Stimulated activated naive B cell treated with anti-CD40 and anti-IgM and Interleukin-4, amounts not matched to agents 10 μg/mL and 1 μg/mL and 100 μg/mL, for 72 hours (primary cell): Measurements from ENCODE around the gene MAP7.

Experiments
- ATAC-seq, 2 donors: fragments of 150-1000 bp; cut with Tn5 transposase; replicated peaks; 2 replicates each; pipeline ENCODE4 v1.10.0; 2021; ENCODE audit warnings: moderate library complexity in 1 of 2
- DNase-seq: peaks from one replicate; pipeline ENCODE4 v3.0.0; 2021
- H3K27ac Mint-ChIP-seq: one replicate; pipeline ENCODE4 v1.8.0; 2022; ENCODE audit warnings: mild to moderate bottlenecking, mixed read lengths
- H3K27me3 Mint-ChIP-seq, 2 donors: one replicate each; pipeline ENCODE4 v1.8.0; 2022; ENCODE audit warnings: mixed read lengths in 2 of 2
- H3K36me3 Mint-ChIP-seq, 2 donors: one replicate each; pipeline ENCODE4 v1.8.0; 2022; ENCODE audit warnings: mixed read lengths in 2 of 2, mild to moderate bottlenecking in 1 of 2
- H3K4me1 Mint-ChIP-seq, 2 donors: one replicate each; pipeline ENCODE4 v1.8.0; 2022; ENCODE audit warnings: mixed read lengths in 2 of 2, mild to moderate bottlenecking in 1 of 2
- H3K4me3 Mint-ChIP-seq, 2 donors: one replicate each; pipeline ENCODE4 v1.8.0; 2022; ENCODE audit warnings: mild to moderate bottlenecking in 2 of 2, mixed read lengths in 2 of 2, moderate library complexity in 1 of 2
- H3K9me3 Mint-ChIP-seq, 2 donors: one replicate each; pipeline ENCODE4 v1.8.0; 2022; ENCODE audit warnings: mixed read lengths in 2 of 2, mild to moderate bottlenecking in 1 of 2

The MAP7 gene

DNA sequence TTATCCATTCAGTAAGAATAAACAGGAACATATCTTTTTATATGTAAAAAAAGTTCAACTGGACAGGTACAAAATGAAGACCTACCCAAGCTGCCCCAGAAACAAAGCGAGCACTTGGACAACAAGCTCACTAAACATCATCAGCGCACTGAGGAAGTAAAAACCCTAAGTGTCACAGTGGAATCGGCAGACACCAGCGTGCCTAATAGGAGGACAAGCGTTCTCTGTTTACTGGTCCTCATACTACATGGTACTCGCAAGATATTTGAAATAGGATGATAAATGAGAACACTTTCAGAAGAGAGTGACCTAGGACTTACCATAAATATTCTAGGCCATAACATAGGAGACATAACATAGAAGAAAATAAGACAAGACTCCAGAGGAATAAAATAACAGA is 18.2 kb downstream of the MAP7 start:
- Mint-ChIP-seq H3K27me3 (peaks cover 12 to 15% of the 10 kb centered on the region in 2 donors), H3K4me1 (no peaks in the 10 kb centered on the region), H3K4me3 (no peak overlapping the region), H3K9me3 (no peaks in the 10 kb centered on the region), H3K36me3 (no peaks in the 10 kb centered on the region), H3K27ac (no peak overlapping the region)
- DNase-seq (no peak), ATAC-seq (no peak)

DNA sequence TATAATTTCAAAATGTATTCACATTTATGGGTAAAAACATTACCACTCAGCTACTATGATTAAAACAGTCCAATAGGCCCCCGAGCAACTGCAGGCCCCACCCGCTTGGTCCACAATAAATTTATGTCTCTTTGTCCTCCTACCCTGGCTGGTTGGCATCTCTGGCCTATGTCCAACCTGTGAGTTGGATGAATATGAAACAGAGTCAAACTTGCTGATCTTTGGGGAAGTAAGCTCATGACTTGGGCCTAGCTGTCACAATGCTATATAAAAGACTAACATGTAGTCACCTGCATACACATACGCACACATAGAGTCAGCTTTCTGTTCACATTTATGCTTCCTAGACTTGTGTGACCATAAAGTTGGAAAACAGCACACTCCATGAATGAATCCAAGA is 20.5 kb downstream of the MAP7 start:
- Mint-ChIP-seq H3K4me3 (no peak overlapping the region), H3K36me3 (no peaks in the 10 kb centered on the region), H3K9me3 (no peaks in the 10 kb centered on the region), H3K4me1 (peaks cover 11 to 17% of the 10 kb centered on the region in 2 donors), H3K27me3 (peaks cover 21 to 27% of the 10 kb centered on the region in 2 donors), H3K27ac (no peak overlapping the region)
- ATAC-seq (no peak), DNase-seq (no peak)

DNA sequence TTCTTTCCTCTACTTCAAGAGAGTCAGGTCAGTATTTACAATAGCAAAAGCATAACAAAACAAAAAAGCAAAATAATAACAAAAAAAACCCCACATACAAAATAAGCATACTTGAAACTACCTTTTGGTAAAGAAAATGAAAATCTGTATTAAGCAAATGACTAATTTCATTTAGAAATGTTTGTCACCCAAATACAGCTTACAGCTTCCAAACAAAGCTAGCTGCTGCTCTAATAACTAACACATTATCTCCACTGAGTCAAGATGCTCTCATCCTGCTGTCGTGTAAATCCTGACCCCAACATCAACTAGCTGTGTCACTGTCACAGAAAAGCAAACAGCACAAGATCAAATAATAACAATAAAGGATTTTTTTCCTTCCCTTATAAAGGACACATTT is 21.7 kb downstream of the MAP7 start:
- ATAC-seq (no peak), DNase-seq (no peak)
- no peak overlapping the region for H3K4me3 Mint-ChIP-seq
- H3K27ac Mint-ChIP-seq = no peak overlapping the region
- peaks cover 19 to 27% of the 10 kb centered on the region in 2 donors for H3K27me3 Mint-ChIP-seq
- no peaks in the 10 kb centered on the region for H3K36me3 Mint-ChIP-seq
- H3K9me3 Mint-ChIP-seq = no peaks in the 10 kb centered on the region
- peaks cover 11 to 17% of the 10 kb centered on the region in 2 donors for H3K4me1 Mint-ChIP-seq

DNA sequence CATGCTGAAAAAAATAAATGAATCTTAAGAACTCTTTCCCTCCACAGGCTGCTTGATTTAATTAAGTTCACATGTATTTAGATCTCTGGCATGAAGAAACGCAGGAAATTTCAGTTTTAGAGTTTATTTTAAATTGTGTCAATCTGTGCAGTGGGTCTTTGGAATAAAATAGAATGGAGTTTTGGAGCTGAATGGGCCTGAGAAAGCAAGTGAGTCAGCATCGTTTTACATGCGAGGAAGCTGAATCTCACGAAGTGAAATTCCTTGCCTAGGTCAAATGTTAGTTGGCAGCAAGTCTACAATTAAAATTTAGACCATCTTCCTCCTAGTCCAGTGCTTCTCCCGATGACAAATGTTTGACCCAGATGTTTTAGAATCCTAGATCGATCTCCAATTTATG is 22.4 kb downstream of the MAP7 start:
- DNase-seq (no peak), ATAC-seq (no peak)
- Mint-ChIP-seq H3K4me3 (no peak overlapping the region), H3K27me3 (peaks cover 13 to 27% of the 10 kb centered on the region in 2 donors), H3K27ac (no peak overlapping the region), H3K9me3 (no peaks in the 10 kb centered on the region), H3K4me1 (peaks cover 11 to 17% of the 10 kb centered on the region in 2 donors), H3K36me3 (no peaks in the 10 kb centered on the region)

DNA sequence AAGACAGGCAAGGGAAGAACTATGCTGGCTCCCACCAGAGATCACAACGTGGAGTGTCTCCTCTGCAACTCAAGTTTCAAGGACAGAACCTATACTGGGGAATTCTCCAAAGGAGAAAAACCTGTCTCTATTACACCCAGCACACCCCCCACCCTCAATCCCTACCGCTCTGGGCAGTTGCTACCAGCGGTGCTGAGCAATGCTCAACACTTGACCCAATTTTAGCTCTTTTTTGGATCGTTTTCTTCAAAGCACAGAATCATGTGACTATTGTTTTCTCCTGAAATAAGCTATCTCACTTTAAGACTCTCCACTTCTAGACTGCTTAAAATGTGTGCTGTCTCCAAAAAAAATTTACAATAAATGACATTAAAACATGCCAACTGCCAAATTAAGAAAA is 23.3 kb downstream of the MAP7 start:
- Mint-ChIP-seq H3K4me3 (no peak overlapping the region), H3K9me3 (no peaks in the 10 kb centered on the region), H3K27ac (no peak overlapping the region), H3K27me3 (peaks cover 13 to 27% of the 10 kb centered on the region in 2 donors), H3K36me3 (no peaks in the 10 kb centered on the region), H3K4me1 (peaks cover 11 to 17% of the 10 kb centered on the region in 2 donors)
- DNase-seq (no peak), ATAC-seq (no peak)

DNA sequence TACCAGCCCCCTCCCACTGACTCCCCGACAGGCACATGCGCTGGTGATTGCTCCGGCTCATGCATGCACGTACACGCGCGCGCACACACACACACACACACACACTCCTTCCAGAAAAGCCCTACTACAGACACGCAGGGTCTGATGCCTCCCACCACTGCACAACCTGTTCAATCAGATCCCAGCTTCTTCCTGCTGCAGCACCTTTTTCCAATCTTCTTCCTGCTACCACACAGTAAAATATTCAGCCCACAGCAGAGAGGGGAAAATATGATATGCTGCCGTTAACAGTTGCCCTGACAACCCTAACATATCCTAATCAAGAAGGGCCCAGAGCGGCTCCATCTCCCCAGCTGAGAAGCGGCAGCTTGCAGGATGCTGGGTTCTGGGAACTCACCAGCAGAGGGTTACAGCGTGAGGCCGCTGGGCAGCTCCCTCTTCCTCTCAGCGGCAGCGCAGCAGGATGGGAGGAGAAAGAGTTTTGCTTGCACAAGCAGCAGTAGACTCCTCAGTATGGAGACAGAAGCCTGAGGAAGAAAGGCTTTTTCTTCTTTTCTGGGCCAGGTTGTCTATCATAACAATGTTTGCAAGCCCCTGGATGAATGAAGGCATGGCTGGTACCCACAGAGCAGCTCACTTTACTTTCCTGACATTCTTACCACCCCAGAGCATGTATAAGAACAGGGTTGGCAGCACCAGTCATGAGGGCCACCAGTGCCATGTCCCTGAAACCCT is 23.9 kb downstream of the MAP7 start:
- Mint-ChIP-seq H3K4me3 (peak overlapping the region; percentile 8 to 59), H3K27ac (no peak overlapping the region), H3K4me1 (peaks cover 11 to 17% of the 10 kb centered on the region in 2 donors), H3K9me3 (no peaks in the 10 kb centered on the region), H3K27me3 (peaks cover 13 to 27% of the 10 kb centered on the region in 2 donors), H3K36me3 (no peaks in the 10 kb centered on the region)
- peak; percentile 11 for DNase-seq
- peak; percentile 64 to 75 for ATAC-seq

DNA sequence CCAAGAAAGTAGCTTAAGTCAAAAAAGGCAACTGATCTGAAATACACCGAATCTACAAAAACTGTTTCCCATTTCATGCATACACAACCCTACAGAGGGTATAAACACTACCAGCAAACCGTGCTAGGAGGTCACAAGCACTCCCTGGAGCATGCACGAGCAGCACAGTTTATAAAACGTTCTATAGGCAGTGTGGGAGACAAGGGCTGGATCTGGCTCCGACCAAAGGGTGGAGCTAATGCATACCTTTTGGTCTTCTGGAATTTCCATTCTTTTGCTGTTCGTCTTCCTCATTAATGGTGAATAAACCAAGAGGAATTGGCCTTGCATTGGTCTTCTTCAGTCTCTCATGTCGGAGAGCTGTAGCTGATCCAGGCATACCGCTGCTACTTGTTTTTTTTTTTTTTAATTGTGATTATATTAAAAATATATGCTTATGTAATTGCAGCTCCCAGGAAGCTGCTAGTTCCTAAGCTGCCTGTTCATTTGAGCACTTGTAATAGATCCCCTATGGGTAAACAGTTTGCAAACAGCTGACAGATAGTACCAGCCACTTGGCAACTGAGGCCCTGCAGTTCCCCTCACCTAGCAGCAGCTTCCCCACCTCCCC is 24.5 kb downstream of the MAP7 start:
- Mint-ChIP-seq H3K4me1 (peaks cover 11 to 17% of the 10 kb centered on the region in 2 donors), H3K36me3 (no peaks in the 10 kb centered on the region), H3K27me3 (peaks cover 14 to 28% of the 10 kb centered on the region in 2 donors), H3K9me3 (no peaks in the 10 kb centered on the region), H3K27ac (no peak overlapping the region), H3K4me3 (peak overlapping the region in 1 of 2 donors; percentile 8)
- ATAC-seq = peak; percentile 28 to 35
- DNase-seq = no peak

DNA sequence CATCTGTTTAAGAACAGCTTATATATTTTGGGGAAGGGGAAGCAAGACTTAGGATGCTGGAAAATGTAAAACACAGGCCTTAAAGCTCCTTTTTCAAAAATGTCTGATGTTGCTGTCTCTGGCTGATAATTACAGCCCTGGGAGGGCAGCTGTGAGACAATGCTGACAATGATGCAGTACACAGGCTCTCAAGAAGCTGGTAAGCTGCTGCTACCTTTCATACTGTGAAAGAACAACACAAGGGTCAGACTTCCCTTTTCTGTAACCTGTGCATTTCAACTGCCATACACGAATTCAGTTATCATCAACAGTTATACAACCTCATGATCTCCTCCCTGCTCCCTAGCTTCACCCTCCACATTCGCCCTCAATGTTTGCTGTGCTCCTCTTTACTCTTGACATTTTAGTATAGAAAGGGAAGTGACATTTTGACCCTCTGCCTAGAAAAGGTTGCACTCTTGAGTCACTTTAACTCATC is 25.2 kb downstream of the MAP7 start:
- Mint-ChIP-seq H3K36me3 (no peaks in the 10 kb centered on the region), H3K9me3 (no peaks in the 10 kb centered on the region), H3K4me3 (no peak overlapping the region), H3K27ac (no peak overlapping the region), H3K27me3 (peaks cover 18 to 33% of the 10 kb centered on the region in 2 donors), H3K4me1 (peaks cover 11 to 17% of the 10 kb centered on the region in 2 donors)
- no peak for DNase-seq
- peak; percentile 71 to 87 for ATAC-seq

DNA sequence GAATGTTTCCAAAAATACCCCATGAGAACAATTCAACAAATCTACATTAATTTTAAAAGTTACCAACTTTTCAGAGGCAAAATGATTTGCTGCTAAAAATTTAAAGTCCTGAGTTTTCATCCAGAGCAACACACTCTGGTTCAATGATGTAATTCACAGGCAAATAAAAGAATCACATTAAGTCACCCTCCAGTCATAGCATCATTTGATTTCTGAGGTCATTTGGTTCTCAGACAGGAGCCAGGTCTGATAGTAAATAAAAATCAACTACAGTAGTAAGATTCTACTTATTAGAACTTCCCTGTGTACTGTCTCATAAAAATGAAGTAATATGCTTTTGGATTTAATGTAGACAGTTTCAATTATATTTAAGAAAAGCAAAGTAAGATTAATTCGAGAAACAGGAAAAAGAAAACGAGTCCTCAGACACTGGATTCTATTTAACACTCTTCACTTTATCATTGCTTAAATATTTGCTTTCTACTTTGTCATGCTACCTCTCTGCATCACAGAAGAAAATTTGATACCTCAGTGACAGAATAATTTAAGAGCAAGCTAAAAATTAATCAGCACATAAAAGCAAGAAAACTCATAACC is 25.8 kb downstream of the MAP7 start:
- Mint-ChIP-seq H3K36me3 (no peaks in the 10 kb centered on the region), H3K9me3 (no peaks in the 10 kb centered on the region), H3K27ac (no peak overlapping the region), H3K4me1 (peaks cover 11 to 17% of the 10 kb centered on the region in 2 donors), H3K27me3 (peaks cover 18 to 33% of the 10 kb centered on the region in 2 donors), H3K4me3 (no peak overlapping the region)
- ATAC-seq (no peak), DNase-seq (no peak)

DNA sequence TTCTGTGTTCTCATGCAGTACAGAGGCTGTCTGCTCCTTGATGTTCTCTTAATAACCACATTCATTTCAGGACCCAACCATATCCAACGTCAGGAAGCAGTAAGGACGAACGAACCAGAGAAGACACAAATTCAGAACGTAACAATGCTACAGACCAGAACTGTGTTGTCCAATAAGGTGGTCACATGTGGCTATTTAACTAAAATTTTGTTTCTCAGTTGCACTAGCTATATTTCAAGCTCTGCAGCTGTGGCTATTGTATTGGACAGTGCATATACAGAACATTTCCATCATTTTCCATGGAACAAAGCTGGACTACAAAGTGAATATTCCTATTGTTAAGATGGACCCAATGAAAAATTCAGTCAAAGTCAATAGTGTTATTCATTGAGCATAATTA is 27.0 kb downstream of the MAP7 start:
- no peak for ATAC-seq
- Mint-ChIP-seq H3K9me3 (no peaks in the 10 kb centered on the region), H3K4me3 (no peak overlapping the region)

DNA sequence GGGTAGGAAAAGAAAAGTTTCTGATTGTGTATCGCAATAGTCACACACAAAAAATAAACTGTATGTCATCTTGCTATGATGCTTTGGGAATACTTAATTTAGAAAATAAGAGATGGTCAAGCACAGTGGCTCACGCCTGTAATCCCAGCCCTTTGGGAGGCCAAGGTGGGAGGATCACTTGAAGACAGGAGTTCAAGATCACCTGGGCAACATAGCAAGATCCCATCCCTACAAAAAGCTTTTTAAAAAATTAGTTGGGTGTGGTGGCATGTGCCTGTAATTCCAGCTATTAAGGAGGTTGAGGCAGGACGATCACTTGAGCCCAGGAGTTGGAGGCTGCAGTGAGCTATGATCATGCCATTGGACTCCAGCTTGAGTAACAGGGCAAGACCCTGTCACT is 27.6 kb downstream of the MAP7 start:
- no peak overlapping the region for H3K4me3 Mint-ChIP-seq
- ATAC-seq = no peak
- H3K36me3 Mint-ChIP-seq = no peaks in the 10 kb centered on the region
- no peaks in the 10 kb centered on the region for H3K9me3 Mint-ChIP-seq
- no peak overlapping the region for H3K27ac Mint-ChIP-seq
- peaks cover 14 to 24% of the 10 kb centered on the region in 2 donors for H3K27me3 Mint-ChIP-seq
- peaks cover 11 to 17% of the 10 kb centered on the region in 2 donors for H3K4me1 Mint-ChIP-seq
- no peak for DNase-seq

More for the DNA sequence above, 27.0 kb downstream of the MAP7 start:
- H3K4me1 Mint-ChIP-seq = peaks cover 11 to 17% of the 10 kb centered on the region in 2 donors
- no peak overlapping the region for H3K27ac Mint-ChIP-seq
- no peaks in the 10 kb centered on the region for H3K36me3 Mint-ChIP-seq
- H3K27me3 Mint-ChIP-seq = peaks cover 14 to 28% of the 10 kb centered on the region in 2 donors
- no peak for DNase-seq

DNA sequence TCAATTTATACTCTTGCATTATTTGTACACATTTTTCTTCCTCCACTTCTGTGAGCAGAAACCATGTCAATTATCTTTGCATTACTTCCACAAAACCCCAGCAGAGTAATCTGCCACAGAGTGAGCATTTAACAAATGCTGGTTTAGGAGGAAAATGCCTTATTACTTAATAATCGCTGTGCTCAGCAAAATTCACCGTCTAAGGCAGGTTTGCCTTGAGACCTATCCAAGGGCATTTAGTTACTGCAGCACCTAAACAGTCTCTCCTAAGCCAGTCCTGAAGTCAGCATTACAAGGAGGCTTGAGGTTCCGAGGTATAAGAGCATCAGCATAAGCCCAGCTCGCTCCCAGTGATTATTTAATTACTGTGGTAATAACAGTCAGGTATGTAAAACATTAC is 28.3 kb downstream of the MAP7 start:
- no peak for ATAC-seq
- H3K4me3 Mint-ChIP-seq = no peak overlapping the region
- no peaks in the 10 kb centered on the region for H3K9me3 Mint-ChIP-seq
- no peak for DNase-seq
- no peak overlapping the region for H3K27ac Mint-ChIP-seq
- no peaks in the 10 kb centered on the region for H3K36me3 Mint-ChIP-seq
- peaks cover 11 to 17% of the 10 kb centered on the region in 2 donors for H3K4me1 Mint-ChIP-seq
- H3K27me3 Mint-ChIP-seq = peaks cover 14 to 17% of the 10 kb centered on the region in 2 donors

DNA sequence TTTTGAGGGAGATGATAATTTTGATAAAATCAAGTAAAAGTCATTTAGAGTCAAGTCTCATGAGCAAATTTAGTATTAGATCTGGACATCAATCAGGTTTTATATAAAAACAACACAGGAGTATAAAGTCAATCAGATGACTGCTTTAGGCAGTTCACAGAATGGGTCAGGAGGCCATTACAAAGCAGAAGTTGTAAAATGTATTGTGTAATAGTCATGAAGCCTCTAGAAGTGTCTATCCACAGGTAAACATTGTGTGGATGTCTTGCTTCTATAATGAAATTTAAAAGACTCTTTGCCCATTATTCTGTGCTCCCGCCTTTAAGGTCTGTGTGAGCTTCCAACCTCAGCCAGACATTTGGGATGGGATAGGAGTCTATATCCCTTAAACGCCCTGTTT is 28.8 kb downstream of the MAP7 start:
- H3K27me3 Mint-ChIP-seq = peaks cover 10 to 12% of the 10 kb centered on the region in 2 donors
- DNase-seq = no peak
- peaks cover 7 to 13% of the 10 kb centered on the region in 2 donors for H3K4me1 Mint-ChIP-seq
- no peak overlapping the region for H3K27ac Mint-ChIP-seq
- no peaks in the 10 kb centered on the region for H3K36me3 Mint-ChIP-seq
- no peak for ATAC-seq
- H3K9me3 Mint-ChIP-seq = no peaks in the 10 kb centered on the region
- H3K4me3 Mint-ChIP-seq = no peak overlapping the region

DNA sequence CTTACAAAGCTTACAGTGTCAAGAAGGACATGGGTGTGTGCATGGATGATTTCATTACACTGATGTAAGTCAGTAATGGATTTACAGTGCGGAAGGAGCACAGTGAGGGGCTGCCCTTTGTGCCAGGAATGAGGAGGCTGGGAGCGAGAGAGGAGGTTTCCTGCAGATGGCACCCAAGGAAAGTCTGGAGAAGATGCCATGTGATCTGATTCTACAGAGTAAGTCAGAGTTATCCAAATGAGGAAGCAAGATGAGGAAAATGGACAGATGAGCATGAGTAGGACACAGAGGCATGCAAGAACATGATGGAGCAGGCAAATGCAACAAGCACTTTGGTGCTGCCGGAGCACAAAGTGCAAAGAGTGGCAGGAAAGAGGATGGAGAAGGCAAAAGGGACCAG is 29.7 kb downstream of the MAP7 start:
- H3K27ac Mint-ChIP-seq = no peak overlapping the region
- H3K36me3 Mint-ChIP-seq = no peaks in the 10 kb centered on the region
- H3K27me3 Mint-ChIP-seq = peaks cover 6 to 9% of the 10 kb centered on the region in 2 donors
- H3K4me3 Mint-ChIP-seq = no peak overlapping the region
- no peak for ATAC-seq
- H3K4me1 Mint-ChIP-seq = peaks cover 2 to 4% of the 10 kb centered on the region in 2 donors
- DNase-seq = no peak
- no peaks in the 10 kb centered on the region for H3K9me3 Mint-ChIP-seq

DNA sequence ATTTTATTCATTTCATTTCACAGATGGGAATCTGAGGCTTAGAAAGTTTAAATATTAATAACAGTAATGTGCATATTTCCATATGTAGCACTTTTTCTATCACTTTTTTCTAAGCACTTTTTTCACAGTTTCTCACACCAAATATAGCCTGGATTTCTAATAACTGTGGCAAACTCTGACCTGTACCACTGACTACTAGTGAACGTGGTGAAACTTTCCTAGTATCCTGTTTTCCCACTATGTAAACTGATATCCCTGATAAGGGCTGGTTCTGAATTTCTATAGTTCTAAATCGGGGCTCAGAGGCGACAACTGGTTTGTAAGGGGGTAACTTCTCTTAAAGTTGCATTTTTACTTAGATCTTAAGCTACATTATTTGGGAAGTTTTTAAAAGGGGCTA is 32.6 kb downstream of the MAP7 start:
- no peaks in the 10 kb centered on the region for H3K4me1 Mint-ChIP-seq
- peaks cover 6 to 9% of the 10 kb centered on the region in 2 donors for H3K27me3 Mint-ChIP-seq
- no peak for DNase-seq
- ATAC-seq = no peak
- no peak overlapping the region for H3K27ac Mint-ChIP-seq
- no peaks in the 10 kb centered on the region for H3K36me3 Mint-ChIP-seq
- no peak overlapping the region for H3K4me3 Mint-ChIP-seq
- H3K9me3 Mint-ChIP-seq = no peaks in the 10 kb centered on the region
